H9 (cell line): ENCODE results near the gene TELO2. TPM values are rescaled to one million over a fixed set of nuclear protein-coding genes. Genes with fewer than 3 reads are reported as not detected.

Source experiments
- DNase-seq: peaks from one replicate; pipeline ENCODE4 v3.0.0-alpha.2; 2017
- H2AFZ ChIP-seq: one replicate; pipeline ENCODE4 v1.6.1; 2013; ENCODE audit warnings: mild to moderate bottlenecking, low read length, control low read depth, moderate library complexity
- H2AK5ac ChIP-seq: 2 replicates; pipeline ENCODE4 v1.6.1; 2013; ENCODE audit warnings: low read length, control low read depth, mixed read lengths; ENCODE audit not compliant: insufficient read length
- H2BK120ac ChIP-seq: one replicate; pipeline ENCODE4 v1.6.1; 2013; ENCODE audit warnings: low read depth, mild to moderate bottlenecking, low read length, control low read depth, inconsistent platforms; ENCODE audit not compliant: poor library complexity, severe bottlenecking
- H2BK12ac ChIP-seq: 2 replicates; pipeline ENCODE4 v1.6.1; 2013; ENCODE audit warnings: low read length, control low read depth, mixed read lengths, low read depth; ENCODE audit not compliant: insufficient read length
- H2BK15ac ChIP-seq: 2 replicates; pipeline ENCODE4 v1.6.1; 2013; ENCODE audit warnings: low read depth, low read length, control low read depth
- H2BK20ac ChIP-seq: one replicate; pipeline ENCODE4 v1.6.1; 2013; ENCODE audit warnings: low read depth, mild to moderate bottlenecking, low read length, control low read depth, inconsistent platforms; ENCODE audit not compliant: poor library complexity, severe bottlenecking
- H2BK5ac ChIP-seq: 2 replicates; pipeline ENCODE4 v1.6.1; 2013; ENCODE audit warnings: low read length, control low read depth, mixed read lengths; ENCODE audit not compliant: insufficient read length
- H3K14ac ChIP-seq: 2 replicates; pipeline ENCODE4 v1.6.1; 2013; ENCODE audit warnings: low read length, control low read depth; ENCODE audit not compliant: insufficient read depth
- H3K18ac ChIP-seq: 2 replicates; pipeline ENCODE4 v1.6.1; 2013; ENCODE audit warnings: low read depth, mild to moderate bottlenecking, mixed read lengths, low read length, control low read depth; ENCODE audit not compliant: insufficient read length
- H3K23ac ChIP-seq: 2 replicates; pipeline ENCODE4 v1.6.1; 2013; ENCODE audit warnings: low read length, control low read depth, mixed read lengths, low read depth; ENCODE audit not compliant: insufficient read length
- H3K23me2 ChIP-seq: 2 replicates; pipeline ENCODE4 v1.6.1; 2013; ENCODE audit warnings: low read depth, mild to moderate bottlenecking, mixed read lengths, low read length, control low read depth; ENCODE audit not compliant: insufficient read length, poor library complexity, severe bottlenecking
- H3K27ac ChIP-seq: 2 replicates; pipeline ENCODE4 v1.5.1; 2013; ENCODE audit warnings: low read length, control low read depth, mixed read lengths, low read depth; ENCODE audit not compliant: insufficient read length
- H3K27me3 ChIP-seq: 2 replicates; pipeline ENCODE4 v1.6.1; 2013; ENCODE audit warnings: low read length, control low read depth, inconsistent platforms; ENCODE audit not compliant: insufficient read depth
- H3K4ac ChIP-seq: 2 replicates; pipeline ENCODE4 v1.6.1; 2013; ENCODE audit warnings: low read depth, mild to moderate bottlenecking, control low read depth, inconsistent platforms, low read length, moderate library complexity
- H3K4me1 ChIP-seq: 2 replicates; pipeline ENCODE4 v1.6.1; 2013; ENCODE audit warnings: low read length, control low read depth, inconsistent platforms; ENCODE audit not compliant: insufficient read depth
- H3K4me2 ChIP-seq: 2 replicates; pipeline ENCODE4 v1.6.1; 2013; ENCODE audit warnings: low read length, control low read depth, mixed read lengths; ENCODE audit not compliant: insufficient read length, insufficient read depth
- H3K56ac ChIP-seq: 2 replicates; pipeline ENCODE4 v1.6.1; 2013; ENCODE audit warnings: low read depth, mild to moderate bottlenecking, mixed read lengths, low read length, control low read depth; ENCODE audit not compliant: insufficient read length
- H3K79me1 ChIP-seq: 2 replicates; pipeline ENCODE4 v1.6.1; 2013; ENCODE audit warnings: low read depth, mild to moderate bottlenecking, moderate library complexity, low read length, control low read depth, inconsistent platforms; ENCODE audit not compliant: insufficient read depth, poor library complexity, severe bottlenecking
- H3K79me2 ChIP-seq: 2 replicates; pipeline ENCODE4 v1.6.1; 2013; ENCODE audit warnings: low read length, control low read depth, inconsistent platforms; ENCODE audit not compliant: insufficient read depth
- H3K9ac ChIP-seq: 2 replicates; pipeline ENCODE4 v1.6.1; 2013; ENCODE audit warnings: low read length, control low read depth, mixed read lengths; ENCODE audit not compliant: insufficient read length; ENCODE audit errors: extremely low read depth
- H3K9me3 ChIP-seq: one replicate; pipeline ENCODE4 v1.6.1; 2013; ENCODE audit warnings: low read depth, low read length, inconsistent platforms; ENCODE audit not compliant: control insufficient read depth
- H3T11ph ChIP-seq: one replicate; pipeline ENCODE4 v1.6.1; 2013; ENCODE audit warnings: mild to moderate bottlenecking, low read length, control low read depth, inconsistent platforms
- H4K20me1 ChIP-seq: one replicate; pipeline ENCODE4 v1.6.1; 2013; ENCODE audit not compliant: control insufficient read depth, insufficient read length, insufficient read depth
- H4K5ac ChIP-seq: 2 replicates; pipeline ENCODE4 v1.6.1; 2013; ENCODE audit warnings: low read depth, mild to moderate bottlenecking, mixed read lengths, low read length, control low read depth; ENCODE audit not compliant: insufficient read length
- H4K8ac ChIP-seq: replicated peaks from 2 replicates; pipeline ENCODE4 v1.6.1; 2013; ENCODE audit warnings: low read length, control low read depth, mixed read lengths, low read depth; ENCODE audit not compliant: insufficient read length
- H4K91ac ChIP-seq: 2 replicates; pipeline ENCODE4 v1.6.1; 2013; ENCODE audit warnings: low read depth, mild to moderate bottlenecking, moderate library complexity, mixed read lengths, low read length, control low read depth; ENCODE audit not compliant: insufficient read length
- H3K27ac Mint-ChIP-seq, 3 experiments: 2 replicates in 2 of 3; 3 replicates in 1 of 3; pipeline ENCODE4 v1.8.0; 2020 to 2021; ENCODE audit warnings: mixed read lengths in 3 of 3, mild to moderate bottlenecking in 1 of 3, moderate library complexity in 1 of 3
- H3K27me3 Mint-ChIP-seq: 2 replicates; pipeline ENCODE4 v1.8.0; 2021; ENCODE audit warnings: low read depth, mild to moderate bottlenecking, moderate library complexity, mixed read lengths
- H3K36me3 Mint-ChIP-seq, 3 experiments: 2 replicates in 2 of 3; 3 replicates in 1 of 3; pipeline ENCODE4 v1.8.0; 2020 to 2021; ENCODE audit warnings: low read depth in 3 of 3, mixed read lengths in 3 of 3; ENCODE audit not compliant: insufficient read depth in 1 of 3
- H3K4me1 Mint-ChIP-seq, 2 experiments: 2 replicates each; pipeline ENCODE4 v1.8.0; 2020; ENCODE audit warnings: mixed read lengths in 2 of 2
- H3K4me3 Mint-ChIP-seq, 2 experiments: 2 replicates in 1 of 2; 3 replicates in 1 of 2; pipeline ENCODE4 v1.8.0; 2020 to 2021; ENCODE audit warnings: mild to moderate bottlenecking in 2 of 2, mixed read lengths in 2 of 2, moderate library complexity in 1 of 2
- H3K9me3 Mint-ChIP-seq, 2 experiments: 2 replicates in 1 of 2; 3 replicates in 1 of 2; pipeline ENCODE4 v1.8.0; 2020; ENCODE audit warnings: mild to moderate bottlenecking in 2 of 2, mixed read lengths in 2 of 2, moderate library complexity in 1 of 2
- CTCF ChIP-seq: fragments of 200-600 bp; sonication (generic); conservative IDR thresholded peaks from 3 replicates; pipeline ENCODE4 v1.8.0; 2021; ENCODE audit warnings: antibody characterized with exemption, mild to moderate bottlenecking
- WGBS: extraction: QIAGEN DNeasy Blood & Tissue Kit; methylation state at CpG from one replicate; pipeline ENCODE4 v1.1.7; 2013; ENCODE audit warnings: missing lambda C conversion rate, low lambda C conversion rate, mixed read lengths; ENCODE audit not compliant: insufficient read length; ENCODE audit errors: extremely low coverage; 5-methylcytosine and 5-hydroxymethylcytosine counted together
- total RNA-seq: library from RNA; stranded (reverse); gene quantifications from 2 replicates; pipeline ENCODE4 v1.2.1, GENCODE V29; 2021

TELO2 gene
- total RNA-seq, 1 experiment from 2014 or later = 98.9 TPM

- H4K91ac ChIP-seq = no peak overlapping the region
- H3T11ph ChIP-seq = no peak overlapping the region
- H3K4me3 Mint-ChIP-seq = no peak overlapping the region
- H4K8ac ChIP-seq = no peak overlapping the region
- no peak overlapping the region for H3K4me2 ChIP-seq
- H4K20me1 ChIP-seq = no peaks in the 10 kb centered on the region
- no peaks in the 10 kb centered on the region for H3K9me3 ChIP-seq
- no peak overlapping the region for H2BK15ac ChIP-seq
- no peak overlapping the region for H3K4ac ChIP-seq
- no peak overlapping the region for H3K9ac ChIP-seq
- H3K79me2 ChIP-seq = no peaks in the 10 kb centered on the region
- no peaks in the 10 kb centered on the region for H3K4me1 ChIP-seq
- WGBS = no CpG with 5 or more reads among the region's 37 CpGs
- no peaks in the 10 kb centered on the region for H3K27me3 Mint-ChIP-seq
- H3K79me1 ChIP-seq = no peaks in the 10 kb centered on the region
- no peaks in the 10 kb centered on the region for H3K9me3 Mint-ChIP-seq
- H2BK120ac ChIP-seq = no peak overlapping the region
- no peaks in the 10 kb centered on the region for H3K27me3 ChIP-seq
- no peak overlapping the region for H3K18ac ChIP-seq
- no peak overlapping the region for H3K27ac ChIP-seq
- no peaks in the 10 kb centered on the region for H3K23me2 ChIP-seq
- no peak overlapping the region for H3K27ac Mint-ChIP-seq
- no peak overlapping the region for H2BK5ac ChIP-seq
- TF ChIP-seq CTCF = no peak
- no peak overlapping the region for H3K14ac ChIP-seq
- no peak overlapping the region for H2BK20ac ChIP-seq
- no peak overlapping the region for H4K5ac ChIP-seq
- H2AK5ac ChIP-seq = no peak overlapping the region
- H2AFZ ChIP-seq = no peak overlapping the region
- no peak overlapping the region for H3K56ac ChIP-seq
- no peak overlapping the region for H3K23ac ChIP-seq
- peaks cover 15 to 40% (median 37%) of the 10 kb centered on the region in 3 experiments; a peak in 6 of 7 replicates for H3K36me3 Mint-ChIP-seq
- no peak overlapping the region for H2BK12ac ChIP-seq
- H3K4me1 Mint-ChIP-seq = no peaks in the 10 kb centered on the region
- no peak for DNase-seq
Observed at GRCh38 chr16:1503110-1503955, 10.2 kb downstream of the TELO2 start.
